ENCODE data around the gene LPP. TPM values are rescaled to one million over a fixed set of nuclear protein-coding genes. Genes with fewer than 3 reads are reported as not detected.

Gene LPP
- total and polyA plus RNA-seq, 9 of the 15 experiments (the other 6 are each of a cell fraction or from before 2014, with no cell fraction given), result 0.07 to 0.18 TPM; not detected in 7

DNA sequence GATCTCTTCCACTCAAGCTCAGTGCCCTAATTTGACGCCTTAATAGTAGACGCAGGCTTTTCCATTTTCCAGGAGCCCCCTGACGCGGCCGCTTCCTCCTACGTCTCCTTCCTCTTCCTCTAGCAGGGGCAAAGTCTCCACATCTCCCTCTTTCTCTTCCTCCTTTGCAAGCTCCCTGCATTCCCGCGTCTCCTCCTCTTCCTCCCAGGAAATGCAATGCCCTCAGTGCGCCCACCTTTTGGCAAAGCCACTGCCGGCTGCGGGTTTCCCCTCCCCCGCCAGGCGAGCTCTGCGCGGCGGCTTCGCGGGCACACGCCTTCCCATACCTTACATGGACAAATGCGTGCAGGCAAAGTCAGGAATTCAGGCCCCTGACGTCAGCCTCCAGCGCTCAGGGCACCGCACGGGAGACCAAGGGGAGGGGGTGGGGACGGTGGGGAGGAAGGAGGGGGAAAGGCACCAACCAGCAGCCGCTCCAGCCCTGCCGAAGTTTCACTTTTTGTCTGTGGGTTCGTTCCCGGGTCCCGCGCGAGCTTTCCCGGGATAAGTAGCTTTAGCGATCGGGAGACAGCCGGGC lies 432 bp upstream of the LPP start:
- H3K36me3 ChIP-seq (ENCODE audit: control insufficient read depth, insufficient read depth, low read length), result no peaks in the 10 kb centered on the region
- ChIA-PET CTCF (ENCODE audit: low intra/inter-chr PET ratio) (no interaction called here), POLR2A (interaction anchor here (1.9 kb wide), 1 partner anchor 15 kb away, joined by 6 read pairs; no protein-coding TSS in a partner anchor)
- no peaks in the 10 kb centered on the region for H3K9me3 ChIP-seq (replicated peaks; ENCODE audit: control insufficient read depth, insufficient read depth, low read depth, low read length)
- 0 out of 2 replicates have a peak, but pooled peaks cover 3% of the 10 kb centered on the region for H4K20me1 ChIP-seq (replicated peaks; ENCODE audit: control insufficient read depth, insufficient read depth, low read length)
- intact Hi-C loops (cut with micrococcal nuclease) (no loop called here), in situ Hi-C loops (cut with MboI) (no loop called here)
- no peak for ATAC-seq
- no peak overlapping the region for H2AFZ ChIP-seq (ENCODE audit: low read depth, low read length)
- TF ChIP-seq, protein P1, sequence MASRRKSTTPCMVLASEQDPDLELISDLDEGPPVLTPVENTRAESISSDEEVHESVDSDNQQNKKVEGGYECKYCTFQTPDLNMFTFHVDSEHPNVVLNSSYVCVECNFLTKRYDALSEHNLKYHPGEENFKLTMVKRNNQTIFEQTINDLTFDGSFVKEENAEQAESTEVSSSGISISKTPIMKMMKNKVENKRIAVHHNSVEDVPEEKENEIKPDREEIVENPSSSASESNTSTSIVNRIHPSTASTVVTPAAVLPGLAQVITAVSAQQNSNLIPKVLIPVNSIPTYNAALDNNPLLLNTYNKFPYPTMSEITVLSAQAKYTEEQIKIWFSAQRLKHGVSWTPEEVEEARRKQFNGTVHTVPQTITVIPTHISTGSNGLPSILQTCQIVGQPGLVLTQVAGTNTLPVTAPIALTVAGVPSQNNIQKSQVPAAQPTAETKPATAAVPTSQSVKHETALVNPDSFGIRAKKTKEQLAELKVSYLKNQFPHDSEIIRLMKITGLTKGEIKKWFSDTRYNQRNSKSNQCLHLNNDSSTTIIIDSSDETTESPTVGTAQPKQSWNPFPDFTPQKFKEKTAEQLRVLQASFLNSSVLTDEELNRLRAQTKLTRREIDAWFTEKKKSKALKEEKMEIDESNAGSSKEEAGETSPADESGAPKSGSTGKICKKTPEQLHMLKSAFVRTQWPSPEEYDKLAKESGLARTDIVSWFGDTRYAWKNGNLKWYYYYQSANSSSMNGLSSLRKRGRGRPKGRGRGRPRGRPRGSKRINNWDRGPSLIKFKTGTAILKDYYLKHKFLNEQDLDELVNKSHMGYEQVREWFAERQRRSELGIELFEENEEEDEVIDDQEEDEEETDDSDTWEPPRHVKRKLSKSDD (conservative IDR thresholded peaks at IDR 0.05; ENCODE audit: low read length), result no peak
- TF ChIP-seq CCNT2 (IDR thresholded peaks at IDR 0.05; ENCODE audit: borderline replicate concordance, extremely low read depth, insufficient read length, low read depth, low read length) (no peak), GABPA (tag; conservative IDR thresholded peaks at IDR 0.05; ENCODE audit: low read depth) (no peak), CBFA2T3 (IDR thresholded peaks at IDR 0.05) (no peak), MCM3 (IDR thresholded peaks at IDR 0.05) (no peak), SMARCC2 (IDR thresholded peaks at IDR 0.05; ENCODE audit: low read depth) (no peak), SPI1 (IDR thresholded peaks at IDR 0.05; ENCODE audit: borderline replicate concordance, low read depth, low read length) (no peak), RUNX1 (IDR thresholded peaks at IDR 0.05; ENCODE audit: low read depth) (no peak)
- no peak for DNase-seq (ENCODE audit: extremely low read depth in 1 of 4, low spot score in 3 of 4)
- H3K27ac ChIP-seq (ENCODE audit: extremely low read depth, low read depth, low read length), result no peak overlapping the region
- FAIRE-seq, result no peak
- no peaks in the 10 kb centered on the region; a peak in 1 of 5 replicates for H3K4me1 ChIP-seq (replicated peaks in 1 of 2; ENCODE audit: control insufficient read depth in 2 of 2, insufficient read depth in 2 of 2, low read length in 2 of 2)
- no TSS peak for BruUV-seq (replicated peaks)
- H3K9ac ChIP-seq (ENCODE audit: insufficient read depth in 1 of 2, low read depth in 2 of 2, low read length in 2 of 2), result no peak overlapping the region
- WGBS (ENCODE audit: insufficient coverage, low coverage, missing lambda C conversion rate), result 9% methylated on average over 19 of the region's 36 CpGs
- H3K4me3 ChIP-seq, result no peak overlapping the region
- peaks cover 0 to 17% of the 10 kb centered on the region in 2 experiments; a peak in 4 of 5 replicates for H3K27me3 ChIP-seq (ENCODE audit: control insufficient read depth in 2 of 2, insufficient read depth in 2 of 2, low read length in 2 of 2)
- no peaks in the 10 kb centered on the region for H3K9me1 ChIP-seq (ENCODE audit: control insufficient read depth, insufficient read depth, low read length)
- no peak overlapping the region for H3K4me2 ChIP-seq (ENCODE audit: insufficient read depth, low read length)
- H3K79me2 ChIP-seq (ENCODE audit: control insufficient read depth, insufficient read depth, low read length), result no peaks in the 10 kb centered on the region

Data from K562 (cell line).